Bone marrow (tissue), 2 donors: Measurements from ENCODE around the gene GTPBP3.
A peak's percentile ranks its signal among the peaks of the same experiment; 100 is the strongest.
"Not testable (repeated sequence)": the region's sequence is repeated elsewhere in the genome, so short reads cannot be mapped to it uniquely, and the experiment has no call there.

Experiments used
- DNase-seq, 2 donors: peaks; one replicate each; lab custom pipeline; 2025; lab: John Stamatoyannopoulos, UW

Gene GTPBP3

GRCh38 chr19:17336872-17337674 is at the start of gene GTPBP3:
TSS of gene GTPBP3 (plus strand) at chr19:17337553. CDS start at chr19:17337612, 59 bp downstream.
- DNase-seq: peak; percentile 70 to 98

GRCh38 chr19:17289489-17289888 is 47.9 kb upstream of the GTPBP3 start:
- DNase-seq: peak; percentile 8 to 56

GRCh38 chr19:17292301-17293074 is 44.9 kb upstream of the GTPBP3 start:
- DNase-seq: peak; percentile 72 to 76

GRCh38 chr19:17293605-17294004 is 43.7 kb upstream of the GTPBP3 start:
- no peak for DNase-seq

- DNase-seq: peak in 1 of 2 donors; percentile 3
Measured at GRCh38 chr19:17294051-17294891, 43.1 kb upstream of the GTPBP3 start.

GRCh38 chr19:17295551-17295950 is 41.8 kb upstream of the GTPBP3 start:
- DNase-seq: not testable (repeated sequence)

- no peak for DNase-seq
Measured at GRCh38 chr19:17296273-17296672, 41.1 kb upstream of the GTPBP3 start.

GRCh38 chr19:17296976-17297375 is 40.4 kb upstream of the GTPBP3 start:
- DNase-seq: no peak

GRCh38 chr19:17300992-17301619 is 36.2 kb upstream of the GTPBP3 start:
- no peak for DNase-seq

GRCh38 chr19:17302391-17303166 is 34.8 kb upstream of the GTPBP3 start:
- DNase-seq: peak; percentile 22 to 37

- DNase-seq: peak; percentile 75 to 76
Measured at GRCh38 chr19:17303167-17303939, 34.0 kb upstream of the GTPBP3 start, which contains the start of gene ABHD8. TSS of gene ABHD8 (minus strand) at chr19:17303425. CDS start at chr19:17301616, 1,809 bp downstream.

- no peak for DNase-seq
Measured at GRCh38 chr19:17303940-17304267, 33.4 kb upstream of the GTPBP3 start.

- DNase-seq: no peak
Measured at GRCh38 chr19:17304386-17305215, 32.8 kb upstream of the GTPBP3 start.

GRCh38 chr19:17305216-17305516 is 32.2 kb upstream of the GTPBP3 start:
- no peak for DNase-seq

- peak; percentile 79 to 99 for DNase-seq
Measured at GRCh38 chr19:17305517-17306284, 31.7 kb upstream of the GTPBP3 start, which contains the start of gene MRPL34. TSS of gene MRPL34 (plus strand) at chr19:17305872. CDS start at chr19:17305893, 21 bp downstream.

- DNase-seq: no peak
Measured at GRCh38 chr19:17306285-17306714, 31.1 kb upstream of the GTPBP3 start.

GRCh38 chr19:17307876-17308377 is 29.4 kb upstream of the GTPBP3 start:
- no peak for DNase-seq
